ENCODE data around the gene ADA.
A peak's percentile ranks its signal among the peaks of the same experiment; 100 is the strongest.

Gene ADA

DNA sequence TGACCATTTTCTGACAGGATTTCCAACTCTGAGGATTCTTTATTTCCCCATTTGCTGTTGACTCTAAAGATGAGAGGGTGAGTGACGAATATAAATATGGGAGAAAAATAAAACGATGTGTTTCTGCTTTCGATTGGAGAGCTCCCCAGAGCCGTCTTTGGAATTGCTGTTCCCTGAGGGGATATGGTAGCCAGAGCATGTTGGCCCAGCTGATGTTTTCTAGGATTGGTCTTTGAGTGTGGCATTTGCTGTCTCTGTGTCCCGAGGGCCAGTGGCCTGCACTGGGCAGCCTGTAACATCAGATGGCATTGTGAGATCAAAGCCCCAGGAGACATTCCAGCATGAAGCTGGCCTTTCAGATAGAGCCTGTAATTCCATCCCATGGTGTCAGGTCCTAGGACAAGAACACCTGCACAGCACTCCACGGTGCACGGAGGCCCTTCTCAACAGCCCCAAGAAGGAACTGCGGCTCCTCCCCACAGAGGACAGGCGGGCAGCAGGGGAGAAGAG lies 42.4 kb downstream of the ADA start:
- Histone ChIP-seq H3K27ac (peak overlapping the region; percentile 86), H3K4me1 (peaks cover 0 to 48% (median 28%) of the 10 kb centered on the region in 4 donors), H3K4me3 (peak overlapping the region in 1 of 2 donors; percentile 38), H3K9me3 (no peaks in the 10 kb centered on the region), H3K27me3 (no peaks in the 10 kb centered on the region), H3K36me3 (peaks cover 4 to 12% (median 6%) of the 10 kb centered on the region in 3 donors)
- no peak for TF ChIP-seq CTCF (IDR thresholded peaks at IDR 0.05)
- intact Hi-C loops (cut with DNase I; ENCODE audit: low total_unique reads), result loop anchor here (10.0 kb wide), 1 partner anchor 126 kb away; no protein-coding TSS in a partner anchor
- DNase-seq, result peak in 1 of 2 donors; percentile 65

DNA sequence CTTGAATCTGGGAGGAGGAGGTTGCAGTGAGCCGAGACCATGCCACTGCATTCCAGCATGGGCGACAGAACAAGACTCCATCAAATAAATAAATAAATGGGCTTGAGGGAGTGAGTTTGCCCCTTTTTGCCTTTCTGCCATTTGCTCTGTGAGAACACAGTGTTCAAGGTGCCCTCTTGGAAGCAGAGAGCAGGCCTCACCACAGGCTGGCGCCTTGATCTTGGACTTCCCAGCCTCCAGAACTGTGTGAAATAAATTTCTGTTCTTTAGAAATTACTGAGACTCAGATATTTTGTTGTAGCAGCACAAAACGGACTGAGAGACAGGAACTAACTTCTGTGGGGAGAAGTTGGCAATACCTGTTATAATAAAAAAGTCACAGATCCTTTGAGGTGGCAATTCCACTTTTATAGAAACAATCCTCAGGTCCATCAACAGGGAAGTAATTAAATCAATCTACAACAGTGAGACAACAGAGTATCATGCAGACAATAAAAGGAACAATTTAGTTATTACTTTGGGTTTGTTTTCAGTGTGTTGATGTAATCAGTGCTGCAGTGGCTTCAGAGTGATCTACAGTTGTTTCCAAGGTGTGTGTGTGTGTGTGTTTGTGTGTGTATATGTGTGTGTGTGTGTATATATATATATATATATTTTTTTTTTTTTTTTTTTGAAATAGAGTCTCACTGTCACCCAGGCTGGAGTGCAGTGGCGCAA lies 44.6 kb downstream of the ADA start:
- Histone ChIP-seq H3K9me3 (no peaks in the 10 kb centered on the region), H3K36me3 (peaks cover 0 to 6% (median 0%) of the 10 kb centered on the region in 3 donors), H3K27me3 (no peaks in the 10 kb centered on the region), H3K27ac (no peak overlapping the region), H3K4me3 (no peak overlapping the region), H3K4me1 (peaks cover 0 to 46% (median 34%) of the 10 kb centered on the region in 4 donors)
- DNase-seq, result peak in 1 of 2 donors; percentile 27
- intact Hi-C loops (cut with DNase I; ENCODE audit: low total_unique reads), result loop anchor here (10.0 kb wide), 1 partner anchor 128 kb away; no protein-coding TSS in a partner anchor
- TF ChIP-seq CTCF (IDR thresholded peaks at IDR 0.05), result no peak

- DNase-seq, result peak in 1 of 2 donors; percentile 10
- Histone ChIP-seq H3K4me1 (peaks cover 7 to 55% (median 51%) of the 10 kb centered on the region in 4 donors), H3K9me3 (no peaks in the 10 kb centered on the region), H3K27ac (peak overlapping the region; percentile 81 to 89), H3K36me3 (peaks cover 0 to 6% (median 0%) of the 10 kb centered on the region in 3 donors), H3K27me3 (no peaks in the 10 kb centered on the region), H3K4me3 (no peak overlapping the region)
- intact Hi-C loops (cut with DNase I; ENCODE audit: low total_unique reads), result loop anchor here (5.0 to 10.0 kb wide), 2 partner anchors 131 to 734 kb away; no protein-coding TSS in a partner anchor
- TF ChIP-seq CTCF (IDR thresholded peaks at IDR 0.05), result no peak
Observed at GRCh38 chr20:44603327-44603726, 48.2 kb downstream of the ADA start.

GRCh38 chr20:44601801-44602204 lies 49.7 kb downstream of the ADA start:
- Histone ChIP-seq H3K27ac (peak overlapping the region; percentile 81 to 89), H3K9me3 (no peaks in the 10 kb centered on the region), H3K4me1 (peaks cover 7 to 69% (median 62%) of the 10 kb centered on the region in 4 donors), H3K27me3 (no peaks in the 10 kb centered on the region), H3K36me3 (peaks cover 0 to 5% (median 0%) of the 10 kb centered on the region in 3 donors), H3K4me3 (peak overlapping the region in 1 of 2 donors; percentile 26)
- no peak for TF ChIP-seq CTCF (IDR thresholded peaks at IDR 0.05)
- intact Hi-C loops (cut with DNase I; ENCODE audit: low total_unique reads), result loop anchor here (5.0 to 10.0 kb wide), 2 partner anchors 133 to 735 kb away; no protein-coding TSS in a partner anchor
- peak; percentile 87 to 92 for DNase-seq

DNA sequence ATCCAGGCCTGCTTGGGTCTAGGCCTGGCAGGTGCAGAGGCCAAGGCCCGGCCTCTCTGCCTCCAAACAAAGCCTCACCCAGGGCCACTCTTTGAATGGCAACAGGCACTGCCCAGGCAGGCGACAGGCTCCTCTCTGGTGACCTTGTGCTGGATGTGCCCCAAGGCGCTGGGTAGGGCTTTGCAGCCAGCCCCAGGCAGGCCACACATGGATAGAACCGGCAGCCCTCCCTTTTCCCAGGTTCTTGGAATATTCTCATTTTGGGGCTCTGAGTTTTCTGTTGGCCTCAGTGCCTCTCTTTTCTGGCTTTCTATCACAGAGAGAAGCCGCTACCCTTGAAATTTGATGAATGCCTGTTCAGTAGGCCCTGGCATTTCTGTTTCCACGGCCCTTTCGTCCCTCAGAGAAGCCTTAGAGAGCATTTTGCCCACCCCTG lies 50.2 kb downstream of the ADA start:
- Histone ChIP-seq H3K4me3 (peak overlapping the region in 1 of 2 donors; percentile 26), H3K27me3 (no peaks in the 10 kb centered on the region), H3K36me3 (no peaks in the 10 kb centered on the region), H3K9me3 (no peaks in the 10 kb centered on the region), H3K27ac (peak overlapping the region; percentile 81 to 89), H3K4me1 (peaks cover 7 to 74% (median 65%) of the 10 kb centered on the region in 4 donors)
- intact Hi-C loops (cut with DNase I; ENCODE audit: low total_unique reads), result loop anchor here (5.0 to 10.0 kb wide), 2 partner anchors 134 to 736 kb away; no protein-coding TSS in a partner anchor
- DNase-seq, result peak in 1 of 2 donors; percentile 86
- no peak for TF ChIP-seq CTCF (IDR thresholded peaks at IDR 0.05)

All from tibial artery (tissue), 4 donors.